NCI-H146 treated with DMSO at 0.1 percent for 48 hours (cell line): ENCODE measurements around the gene ISYNA1.
"Not testable (repeated sequence)": the region's sequence is repeated elsewhere in the genome, so short reads cannot be mapped to it uniquely, and the experiment has no call there.

Source experiments
- DNase-seq: peaks from one replicate; lab custom pipeline; 2025; ENCODE audit not compliant: unreplicated experiment; lab: John Stamatoyannopoulos, UW

The ISYNA1 gene

DNA sequence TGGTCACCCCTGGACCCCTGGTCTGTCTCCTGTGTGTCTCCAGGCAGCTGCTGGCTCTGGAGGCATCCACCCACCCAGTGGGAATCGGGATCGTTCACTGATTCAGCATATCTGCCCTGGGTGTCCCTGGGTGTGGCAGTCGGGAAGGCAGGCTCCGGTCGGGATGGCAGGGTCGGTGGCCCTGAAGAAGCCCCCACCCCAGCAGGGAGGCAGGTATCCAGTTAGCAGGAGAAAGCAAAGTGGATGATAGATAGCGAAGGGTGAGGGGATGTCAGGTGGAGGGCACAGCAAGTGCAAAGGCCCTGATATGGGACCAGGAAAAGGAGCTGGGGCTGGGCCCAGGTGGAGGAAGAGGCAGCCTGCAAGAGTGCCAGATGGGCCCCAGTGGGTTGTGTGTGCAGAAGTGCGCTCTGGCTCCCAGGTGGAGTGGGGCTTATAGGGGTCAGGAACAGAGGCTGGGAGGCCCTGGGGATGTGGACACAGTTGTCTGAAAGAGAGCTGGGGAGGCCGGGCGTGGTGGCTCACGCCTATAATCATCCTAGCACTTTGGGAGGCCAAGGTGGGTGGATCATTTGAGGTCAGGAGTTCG lies 16.5 kb downstream of the ISYNA1 start:
- no peak for DNase-seq

DNA sequence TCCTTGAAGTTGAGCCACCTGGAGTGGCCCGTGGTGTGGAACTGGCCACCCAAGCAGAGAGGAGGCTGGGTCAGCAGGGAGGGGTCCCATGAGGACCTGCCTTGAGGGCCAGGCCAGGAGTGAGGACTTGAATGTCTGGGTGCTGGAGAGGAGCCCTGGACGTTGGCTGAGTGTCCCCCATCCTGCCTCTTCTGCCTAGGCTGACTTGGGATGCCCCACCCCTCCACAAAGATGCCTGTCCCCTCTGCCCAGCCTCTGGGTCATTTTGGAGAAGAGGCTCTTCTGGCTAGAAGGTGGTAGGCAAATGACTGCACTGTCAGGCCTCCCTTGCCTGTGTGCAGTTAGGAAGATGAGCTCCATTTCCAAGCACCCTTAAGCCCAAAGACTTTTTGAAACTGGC lies 17.0 kb downstream of the ISYNA1 start:
- no peak for DNase-seq

DNA sequence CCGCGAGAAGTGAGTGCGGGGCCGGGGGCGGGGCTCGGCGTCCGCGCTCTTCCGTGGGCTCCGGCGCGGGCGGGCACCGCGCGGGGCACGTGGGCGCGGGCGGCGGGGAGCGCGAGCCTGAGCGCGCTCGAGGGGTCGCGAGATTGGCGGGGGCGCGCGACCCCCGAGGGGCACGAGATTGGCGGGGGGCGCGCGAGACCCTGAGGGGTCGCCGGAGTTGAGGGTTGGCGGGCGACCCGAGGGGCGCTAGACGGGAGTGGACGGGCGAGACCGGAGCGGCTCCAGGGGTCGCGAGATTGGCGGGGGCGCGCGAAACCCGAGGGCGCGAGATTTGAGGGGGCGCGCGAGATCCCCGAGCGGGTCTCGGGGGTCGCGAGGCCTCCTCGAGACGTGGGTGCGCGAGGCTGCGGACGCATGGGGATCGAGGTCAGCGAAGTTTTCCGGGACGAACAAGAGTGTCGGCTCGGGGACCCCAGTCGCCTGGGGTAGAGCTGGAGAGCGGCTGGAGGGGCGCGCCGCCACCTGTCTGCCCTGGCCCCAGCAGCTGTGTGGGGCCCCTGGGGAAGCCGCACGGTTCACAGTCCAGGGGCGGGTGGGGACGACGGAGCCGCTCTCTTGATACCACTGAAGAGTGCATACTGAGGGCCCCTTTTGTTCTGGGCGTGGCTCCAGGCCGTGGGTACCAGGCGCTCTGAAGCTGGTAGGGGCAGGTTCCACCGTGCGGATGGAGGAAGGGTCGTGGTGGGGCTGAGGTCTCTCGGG lies 18.1 kb downstream of the ISYNA1 start:
- DNase-seq = no peak

DNA sequence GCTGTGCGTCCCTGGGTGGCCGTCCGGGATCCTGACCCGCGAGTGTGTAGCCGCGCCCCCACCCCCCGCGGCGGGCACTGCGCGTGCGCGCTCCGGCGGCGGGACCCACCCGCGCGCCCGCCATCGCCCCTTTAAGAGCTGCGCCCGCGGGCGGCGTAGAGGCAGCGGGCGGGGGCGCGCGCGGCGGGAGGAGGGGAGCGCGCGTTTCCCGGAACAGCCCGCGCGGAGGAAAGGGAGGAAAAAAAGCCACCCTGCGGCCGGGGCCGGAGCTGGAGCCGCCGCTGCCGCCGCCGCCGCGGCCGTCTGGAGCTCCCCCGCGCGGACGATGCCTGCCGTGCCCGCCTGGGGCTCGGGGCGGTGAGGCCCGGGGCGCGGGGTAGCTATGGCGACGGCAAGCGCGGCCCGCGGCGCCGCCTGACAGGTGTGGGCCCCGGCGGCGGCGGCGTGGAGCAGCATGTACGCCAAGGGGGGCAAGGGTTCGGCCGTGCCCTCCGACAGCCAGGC lies 18.7 kb downstream of the ISYNA1 start, which contains the start of gene SSBP4:
Gene SSBP4 (plus strand): TSS at position 204 of the 504 bp plus-strand sequence. CDS start 251 bp downstream, at position 455.
- peak; percentile 53 for DNase-seq

DNA sequence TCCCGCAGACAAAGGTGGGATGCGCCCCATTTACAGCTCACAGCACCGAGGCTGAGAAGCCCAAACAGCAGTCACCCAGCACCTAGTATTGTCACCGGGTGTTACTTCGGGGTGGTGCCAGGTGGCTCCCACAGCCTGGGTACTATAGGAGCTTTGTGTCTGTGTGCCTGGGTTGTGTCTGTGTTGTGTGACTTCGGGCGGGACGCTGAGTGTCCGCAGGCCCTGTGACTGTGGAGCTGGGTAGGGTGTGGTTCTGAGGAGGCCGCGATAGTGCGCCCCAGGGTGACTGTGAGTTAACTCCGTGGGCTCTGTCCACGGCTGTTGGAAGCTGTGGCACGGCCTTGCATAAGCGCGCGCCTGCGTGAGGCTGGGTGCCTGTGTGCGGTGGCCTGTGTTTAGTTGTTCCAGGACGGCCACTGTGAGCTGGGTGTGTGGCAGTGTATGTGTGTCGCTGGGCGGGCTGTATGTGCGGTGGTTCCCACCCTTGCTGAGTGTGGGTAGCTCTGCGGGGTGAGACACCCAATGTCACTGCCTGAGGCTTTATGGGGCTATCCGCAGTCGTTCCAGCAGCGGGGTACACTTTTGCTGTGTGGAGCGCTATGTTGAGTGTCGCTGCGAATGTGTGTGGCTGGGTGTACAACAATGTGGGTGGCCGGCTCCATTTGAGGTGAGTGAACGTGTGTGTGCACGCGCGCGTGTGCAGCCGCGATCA lies 19.3 kb downstream of the ISYNA1 start:
- DNase-seq = no peak

DNA sequence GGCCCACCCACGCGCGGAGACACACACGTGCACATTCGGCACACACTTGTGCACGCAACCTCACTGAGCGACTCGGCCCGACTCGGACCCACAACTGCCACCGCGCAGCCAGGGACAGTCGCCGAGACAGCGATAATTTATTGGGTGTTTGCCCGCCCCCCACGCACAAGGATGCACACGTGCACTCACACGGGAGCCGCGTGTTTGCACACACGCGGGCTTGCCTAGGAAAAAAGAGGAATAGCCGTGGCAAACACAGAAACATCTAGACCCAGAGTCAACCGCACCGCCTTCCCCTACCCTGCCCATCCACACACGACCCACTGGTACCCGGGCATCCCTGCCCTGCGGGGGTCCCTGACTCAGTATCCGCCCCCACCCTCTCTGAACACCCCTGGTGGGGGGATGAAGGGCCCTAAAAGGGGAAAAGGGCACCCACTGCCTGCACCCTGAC lies 19.9 kb downstream of the ISYNA1 start:
- DNase-seq = no peak

DNA sequence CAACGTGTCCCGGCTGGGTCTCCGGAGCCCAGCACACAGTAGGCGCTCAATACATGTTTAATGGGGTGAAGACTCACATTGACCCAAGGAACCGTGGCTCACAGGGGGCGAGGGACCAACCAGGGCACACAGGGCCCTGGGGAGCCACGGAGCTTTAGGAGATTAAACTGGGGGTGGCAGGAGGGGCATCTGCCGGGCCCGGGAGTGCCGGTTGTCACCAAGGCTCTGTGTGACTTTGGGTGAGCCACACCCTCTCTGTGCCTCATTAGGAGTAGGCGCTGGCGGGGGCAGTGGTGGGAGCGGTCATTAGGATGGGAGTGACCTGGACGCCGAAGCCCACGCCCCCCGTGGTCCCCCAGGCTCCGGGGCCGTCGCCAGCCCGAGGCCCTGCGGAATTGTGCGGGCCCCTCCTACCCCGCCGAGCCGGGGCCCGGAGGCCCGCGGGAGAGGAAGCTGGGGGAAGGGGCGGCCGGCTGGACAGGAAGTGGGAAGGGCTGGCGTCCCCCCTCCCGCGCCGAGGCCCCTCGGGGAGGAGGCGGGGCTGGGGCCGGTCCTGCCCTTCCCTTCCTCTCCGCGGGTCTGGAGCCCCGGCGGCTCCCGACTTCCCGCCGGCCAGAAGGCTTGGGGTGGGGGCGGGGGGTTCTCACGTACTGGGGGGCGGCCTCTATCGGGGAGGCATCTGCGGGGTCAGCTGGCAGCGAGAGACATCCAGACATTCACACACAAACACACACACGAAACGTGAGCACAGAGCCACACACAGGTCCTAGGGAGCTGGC lies 20.5 kb downstream of the ISYNA1 start:
- peak; percentile 81 for DNase-seq

DNA sequence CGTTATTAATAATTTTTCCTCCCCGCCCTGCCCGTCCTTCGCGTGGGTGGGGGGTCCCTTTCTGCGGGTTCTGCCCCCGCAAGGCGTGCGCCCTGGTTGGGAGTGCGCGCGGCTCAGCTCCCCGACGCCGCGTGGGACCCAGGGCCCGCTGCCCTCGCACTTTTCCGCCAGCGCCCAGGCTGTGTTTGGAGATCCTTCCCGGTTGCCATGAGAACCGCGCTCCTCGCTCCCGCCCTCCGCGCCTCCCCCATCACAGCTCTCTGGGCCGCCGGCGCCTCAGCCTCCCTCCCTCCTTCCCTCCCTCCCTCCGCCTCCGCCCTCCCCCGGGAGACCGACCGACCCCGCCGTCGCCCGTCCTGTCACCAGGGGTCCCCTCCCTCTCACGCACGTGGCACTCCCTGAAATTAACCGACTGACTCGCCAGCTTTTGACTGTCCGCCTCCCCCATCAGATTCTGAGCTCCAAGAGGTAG lies 21.1 kb downstream of the ISYNA1 start:
- peak; percentile 77 for DNase-seq

DNA sequence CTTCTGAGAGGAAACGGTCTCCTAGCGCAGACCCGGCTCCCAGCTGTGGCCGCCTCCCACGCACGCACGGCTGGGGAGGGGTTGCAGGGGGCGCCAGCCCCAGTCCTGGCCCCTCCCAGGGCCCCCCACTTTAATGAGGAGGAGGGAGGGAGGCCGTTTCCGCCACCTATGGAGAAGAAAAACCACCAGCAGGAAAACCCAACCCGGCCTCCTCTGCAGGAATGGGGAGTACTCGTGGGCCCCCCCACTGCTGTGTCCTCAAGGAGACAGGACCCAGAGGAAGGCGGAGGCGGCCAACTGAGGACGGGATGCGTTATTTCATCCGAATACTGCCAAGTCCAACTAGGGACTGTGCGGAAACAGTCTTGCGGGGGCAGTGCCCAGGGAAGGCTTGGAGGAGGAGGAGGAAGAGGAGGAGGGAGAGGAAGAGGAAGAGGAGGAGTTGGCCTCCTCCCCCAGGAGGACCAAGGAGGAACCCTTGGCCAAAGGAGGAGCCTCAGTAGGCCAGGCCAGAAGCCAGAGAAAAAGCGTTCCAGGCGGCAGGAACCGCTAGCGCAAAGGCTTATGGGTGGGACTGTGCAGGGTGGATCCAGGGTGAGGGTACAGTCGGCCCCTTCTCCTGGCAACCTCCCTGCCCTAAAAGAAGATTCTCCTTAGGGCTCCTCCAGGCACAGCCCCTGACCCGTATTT lies 22.6 kb downstream of the ISYNA1 start:
- DNase-seq = no peak

DNA sequence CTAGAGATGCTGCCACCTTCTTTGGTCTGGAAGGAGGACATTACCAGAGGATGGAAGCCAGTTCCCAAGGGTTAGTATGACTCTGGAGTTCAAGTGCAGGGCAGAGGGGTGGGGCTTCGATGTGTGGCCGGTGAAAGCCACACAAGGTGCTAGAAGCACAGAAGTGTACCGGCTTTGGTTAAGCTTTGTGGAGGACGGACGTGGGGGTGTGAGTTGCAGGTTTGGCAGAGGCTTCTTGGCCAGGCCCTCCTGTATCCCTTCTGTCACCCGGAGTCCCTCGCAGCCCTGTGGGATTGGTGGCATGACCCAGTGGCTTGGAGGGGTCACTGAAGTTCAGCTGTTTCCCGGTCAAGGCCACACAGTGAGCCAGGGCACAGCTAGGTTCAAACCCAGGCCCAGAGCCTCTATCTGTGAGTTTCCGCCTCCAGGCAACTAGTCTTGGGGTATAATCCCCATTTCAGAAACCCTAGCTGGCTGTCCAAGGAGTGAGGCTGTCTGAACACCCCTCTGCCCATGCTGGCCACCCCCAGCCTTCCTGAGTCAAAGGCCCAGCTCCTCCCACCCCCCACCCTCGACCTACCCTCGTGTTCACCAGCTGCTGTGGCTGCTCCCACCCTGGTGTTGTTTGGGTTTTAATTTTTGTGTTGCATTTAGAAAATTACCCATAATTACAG lies 23.3 kb downstream of the ISYNA1 start:
- peak; percentile 58 for DNase-seq

DNA sequence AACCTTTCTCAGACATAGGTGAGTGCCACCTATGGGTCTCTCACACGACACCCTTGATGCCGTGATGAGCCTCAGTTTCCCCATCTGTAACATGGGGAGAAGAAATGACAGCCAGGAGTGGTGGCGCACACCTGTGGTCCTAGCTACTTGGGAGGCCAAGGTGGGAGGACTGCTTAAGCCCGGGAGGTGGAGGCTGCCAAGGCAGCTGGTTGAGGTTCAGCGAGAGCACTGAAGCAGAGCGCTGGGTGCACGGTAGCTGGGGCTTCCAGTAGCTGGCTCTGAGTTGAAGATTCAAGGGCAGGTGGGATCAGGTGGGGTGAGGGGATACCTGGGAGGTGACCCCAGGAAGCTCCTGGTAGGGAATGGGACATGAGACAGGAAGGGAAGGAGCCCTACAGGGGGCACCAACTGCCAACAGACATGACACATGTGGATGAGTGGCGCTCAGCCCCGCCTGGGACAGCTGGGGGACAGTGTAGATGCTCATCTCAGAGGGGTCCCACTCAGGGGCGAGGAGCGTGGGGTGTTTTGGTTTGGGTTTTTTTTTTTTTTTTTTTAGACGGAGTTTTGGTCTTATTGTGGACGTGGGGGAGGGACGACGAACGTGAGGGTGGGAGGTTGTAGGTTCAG lies 25.2 kb downstream of the ISYNA1 start:
- DNase-seq = no peak

DNA sequence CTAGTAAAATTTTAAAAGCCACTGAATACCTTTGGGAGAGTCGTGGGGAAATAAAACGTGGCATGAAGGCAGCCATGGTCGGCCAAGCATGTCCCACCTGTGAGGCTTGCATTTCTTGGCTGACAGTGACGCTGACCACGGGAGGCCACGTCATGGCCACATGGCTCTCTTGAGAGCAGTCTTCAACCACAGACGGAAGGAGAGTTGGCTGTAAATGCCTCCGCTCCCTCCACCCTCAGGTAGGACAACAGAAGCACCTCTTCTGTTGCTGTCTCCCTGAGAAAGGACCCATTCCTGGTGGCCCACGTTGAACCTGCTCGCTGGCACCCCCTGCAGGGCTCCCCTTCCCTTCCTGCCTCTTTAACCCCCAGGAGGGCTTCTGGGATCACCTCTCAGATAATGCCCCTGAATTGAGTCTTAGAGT lies 29.9 kb downstream of the ISYNA1 start:
- peak; percentile 37 for DNase-seq

DNA sequence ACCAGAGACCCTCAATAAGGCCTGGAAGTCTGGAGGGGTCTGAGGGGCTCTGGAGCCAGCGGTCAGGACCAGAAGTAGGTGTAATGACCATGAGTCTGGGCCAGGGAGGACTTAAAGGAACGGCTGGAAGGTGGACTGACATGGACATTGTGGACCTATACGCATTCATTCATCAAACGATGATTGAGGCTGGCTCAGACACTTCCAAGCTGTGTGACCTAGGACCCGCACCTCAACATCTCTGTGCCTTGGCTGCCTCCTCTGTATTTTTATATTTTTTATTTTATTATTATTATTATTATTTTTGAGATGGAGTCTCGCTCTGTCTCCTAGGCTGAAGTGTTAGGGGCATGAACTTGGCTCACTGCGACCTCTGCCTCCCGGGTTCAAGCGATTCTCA lies 31.2 kb downstream of the ISYNA1 start:
- DNase-seq = no peak

DNA sequence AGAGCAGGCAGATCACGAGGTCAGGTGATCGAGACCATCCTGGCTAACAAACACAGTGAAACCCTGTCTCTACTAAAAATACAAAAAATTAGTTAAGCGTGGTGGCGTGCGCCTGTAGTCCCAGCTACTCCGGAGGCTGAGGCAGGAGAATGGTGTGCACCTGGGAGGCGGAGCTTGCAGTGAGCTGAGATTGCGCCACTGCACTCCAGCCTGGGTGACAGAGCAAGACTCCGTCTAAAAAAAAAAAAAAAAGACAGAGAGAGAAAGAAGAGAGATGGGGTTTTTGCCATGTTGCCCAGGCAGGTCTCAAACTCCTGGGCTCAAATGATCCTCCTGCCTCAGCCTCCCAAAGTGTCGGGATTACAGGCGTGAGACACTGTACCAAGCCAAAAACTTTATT lies 32.2 kb downstream of the ISYNA1 start:
- DNase-seq = not testable (repeated sequence)

DNA sequence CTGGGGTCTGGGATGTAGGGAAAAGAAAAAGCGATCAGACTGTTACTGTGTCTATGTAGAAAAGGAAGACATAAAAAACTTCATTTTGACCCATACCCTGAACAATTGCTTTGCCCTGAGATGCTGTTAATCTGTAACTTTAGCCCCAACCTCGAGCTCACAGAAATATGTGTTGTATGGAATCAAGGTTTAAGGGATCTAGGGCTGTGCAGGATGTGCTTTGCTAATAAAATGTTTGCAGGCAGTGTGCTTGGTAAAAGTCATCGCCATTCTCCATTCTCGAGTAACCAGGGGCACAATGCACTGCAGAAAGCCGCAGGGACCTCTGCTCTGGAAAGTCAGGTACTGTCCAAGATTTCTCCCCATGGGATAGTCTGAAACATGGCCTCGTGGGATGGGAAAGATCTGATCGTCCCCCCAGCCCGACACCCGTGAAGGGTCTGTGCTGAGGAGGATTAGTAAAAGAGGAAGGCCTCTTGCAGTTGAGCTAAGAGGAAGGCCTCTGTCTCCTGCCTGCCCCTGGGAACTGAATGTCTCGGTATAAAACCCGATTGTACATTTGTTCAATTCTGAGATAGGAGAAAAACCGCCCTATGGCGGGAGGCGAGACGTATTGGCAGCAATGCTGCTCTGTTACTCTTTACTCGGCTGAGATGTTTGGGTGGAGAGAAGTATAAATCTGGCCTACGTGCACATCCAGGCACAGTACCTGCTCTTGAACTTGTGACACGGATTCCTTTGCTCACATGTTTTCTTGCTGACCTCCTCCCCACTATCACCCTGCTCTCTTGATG lies 35.3 kb downstream of the ISYNA1 start:
- DNase-seq = not testable (repeated sequence)

DNA sequence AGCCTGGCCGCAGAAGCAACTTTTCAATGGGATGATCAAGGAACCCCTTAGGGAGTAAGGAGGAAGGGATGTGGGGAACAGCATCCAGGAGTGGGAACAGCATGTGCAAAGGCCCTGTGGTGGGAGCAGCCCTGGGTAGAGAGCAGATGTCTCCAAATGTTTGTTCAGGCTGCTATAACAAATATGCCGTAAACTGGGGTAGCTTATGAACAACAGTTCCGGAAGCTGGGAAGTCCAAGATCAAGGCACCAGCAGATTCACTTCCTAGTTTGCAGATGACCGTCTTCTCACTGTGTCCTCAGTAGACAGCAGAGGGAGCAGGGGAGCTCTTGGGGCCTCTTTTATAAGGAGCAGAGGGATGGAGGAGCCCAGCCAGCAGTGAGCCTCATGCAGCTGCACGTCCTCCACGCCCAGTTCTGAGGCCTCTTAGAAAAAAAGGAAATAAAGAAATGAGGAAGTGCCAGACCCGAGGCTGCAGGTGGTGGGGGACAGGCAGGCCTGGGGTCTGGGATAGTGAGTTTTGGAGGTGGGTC lies 36.3 kb downstream of the ISYNA1 start:
- DNase-seq = peak; percentile 27

DNA sequence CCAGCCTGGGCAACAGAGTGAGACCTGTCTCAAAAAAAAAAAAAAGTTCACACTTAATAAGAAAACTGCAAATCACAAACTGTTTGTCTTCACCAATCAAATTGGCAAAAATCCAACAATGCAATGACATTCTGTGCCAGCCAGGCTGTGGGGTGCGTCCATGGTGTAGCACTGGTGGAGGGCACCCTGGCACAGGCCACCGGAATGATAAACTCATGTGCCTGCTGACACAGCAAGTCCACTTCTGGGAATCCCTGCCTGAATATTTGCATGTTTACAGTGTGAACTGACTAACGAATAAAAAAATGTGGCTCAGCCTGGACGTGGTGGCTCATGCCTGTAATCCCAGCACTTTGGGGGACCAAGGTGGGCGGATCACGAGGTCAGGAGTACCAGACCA lies 38.9 kb downstream of the ISYNA1 start:
- DNase-seq = no peak
